HG02973 (cell line): ENCODE results near the gene SASH1.

ENCODE experiments used
- ATAC-seq: cut with Tn5 transposase; IDR thresholded peaks from one replicate; pipeline ENCODE4 v1.9.1; 2021; ENCODE audit warnings: moderate library complexity; ENCODE audit not compliant: unreplicated experiment

SASH1 gene

DNA sequence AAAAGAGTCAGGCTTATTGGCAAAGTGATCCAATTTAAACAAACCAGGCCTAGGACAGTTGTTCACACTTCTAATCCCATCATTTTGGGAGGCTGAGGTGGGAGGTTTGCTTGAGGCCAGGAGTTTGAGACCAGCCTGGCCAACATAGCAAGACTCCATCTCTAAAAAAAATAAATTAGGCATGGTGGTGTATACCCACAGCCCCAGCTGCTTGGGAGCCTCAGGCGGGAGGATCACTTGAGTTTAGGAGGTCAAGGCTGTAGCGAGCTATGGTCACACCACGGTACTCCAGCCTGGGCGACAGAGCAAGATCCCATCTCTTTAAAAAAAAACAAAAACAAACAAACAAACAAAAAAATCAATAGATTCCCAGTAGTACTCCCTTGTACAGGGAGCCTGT lies 86.8 kb downstream of the SASH1 start:
- no peak for ATAC-seq

DNA sequence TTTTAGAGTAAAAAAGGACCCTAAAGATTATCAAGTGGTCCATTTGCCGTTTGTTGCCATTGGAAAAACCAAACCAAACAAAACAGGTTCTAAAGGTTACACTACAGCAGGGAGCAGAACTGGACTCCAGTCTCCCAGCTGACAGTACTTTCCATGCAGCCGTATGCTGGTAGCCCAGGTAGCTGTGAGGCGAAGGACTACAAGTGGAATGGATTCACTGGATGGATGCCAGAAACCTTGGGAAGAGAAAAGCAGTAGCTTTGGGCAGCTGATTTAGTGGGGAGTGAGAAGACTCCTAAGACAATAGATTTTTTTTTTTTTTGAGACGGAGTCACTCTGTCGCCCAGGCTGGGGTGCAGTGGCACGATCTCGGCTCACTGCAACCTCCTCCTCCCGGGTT lies 88.3 kb downstream of the SASH1 start:
- no peak for ATAC-seq

DNA sequence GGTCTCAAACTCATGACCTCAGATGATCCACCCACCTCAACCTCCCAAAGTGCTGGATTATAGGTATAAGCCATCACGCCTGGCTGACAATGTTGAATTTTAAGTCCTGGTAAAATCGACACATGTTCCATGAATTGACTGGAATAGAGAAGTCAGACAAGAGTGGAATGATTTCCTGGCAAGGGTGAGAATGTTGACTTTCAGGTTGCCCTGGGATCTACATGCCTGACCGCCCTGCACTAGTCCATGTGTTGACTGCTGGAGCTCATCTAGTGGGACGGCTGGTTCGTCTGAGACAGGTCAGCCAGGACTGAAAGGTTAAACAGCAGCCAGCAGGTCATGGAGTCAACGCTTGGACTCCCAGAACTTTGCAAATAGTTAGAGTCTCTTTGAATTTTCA lies 88.8 kb downstream of the SASH1 start:
- ATAC-seq, result no peak

DNA sequence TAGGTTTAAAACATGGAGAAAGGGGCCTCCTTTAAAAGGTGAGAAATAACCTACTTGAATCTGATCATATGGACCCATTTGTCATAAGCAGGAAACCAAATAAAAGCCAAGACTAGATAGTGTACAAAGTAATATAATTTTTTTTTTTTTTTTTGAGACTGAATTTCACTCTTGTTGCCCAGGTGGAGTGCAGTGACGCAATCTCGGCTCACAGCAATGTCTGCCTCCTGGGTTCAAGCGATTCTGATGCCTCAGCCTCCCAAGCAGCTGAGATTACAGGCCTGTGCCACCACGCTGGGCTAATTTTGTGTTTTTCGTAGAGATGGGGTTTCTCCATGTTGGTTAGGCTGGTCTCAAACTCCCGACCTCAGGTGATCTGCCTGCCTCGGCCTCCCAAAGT lies 89.2 kb downstream of the SASH1 start:
- ATAC-seq, result no peak

DNA sequence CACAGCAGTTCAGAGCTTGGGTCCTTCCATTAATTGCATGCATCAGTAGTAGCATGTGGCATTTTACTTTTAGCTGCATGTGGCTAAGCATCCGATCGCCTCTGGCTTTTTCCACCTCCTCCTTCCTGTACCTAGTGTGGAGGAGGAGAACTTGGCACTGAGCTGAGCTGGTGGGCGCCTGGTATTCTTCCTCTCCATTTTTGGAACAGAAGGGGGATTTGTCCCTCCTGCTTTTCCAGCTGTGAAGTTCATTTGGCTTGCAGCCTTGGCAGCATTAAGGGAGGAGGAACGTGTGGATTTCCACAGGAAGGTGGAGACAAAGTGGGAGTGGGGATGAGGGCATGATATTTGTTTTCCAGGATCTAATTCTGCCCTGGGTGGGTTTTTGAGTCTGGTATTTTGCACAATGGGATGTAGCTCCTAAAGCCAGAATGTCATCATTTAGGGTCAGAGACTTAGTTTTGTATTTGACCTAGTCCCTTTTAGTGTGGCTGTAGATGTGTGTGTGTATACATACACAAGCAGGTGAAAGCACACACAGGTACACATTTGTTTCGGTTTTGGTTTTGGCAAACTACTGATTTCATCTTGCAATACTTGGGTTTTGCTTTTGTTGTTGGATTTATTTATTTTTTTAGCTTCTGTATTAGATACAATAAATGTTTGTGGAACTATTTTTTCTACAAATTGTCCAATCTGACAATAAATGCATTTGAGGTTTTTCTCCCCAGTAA lies 90.0 kb downstream of the SASH1 start:
- no peak for ATAC-seq

- no peak for ATAC-seq
These were observed 92.7 kb downstream of the SASH1 start for GRCh38 chr6:148435386-148435785.

GRCh38 chr6:148436466-148436865 lies 93.8 kb downstream of the SASH1 start:
- ATAC-seq, result no peak

GRCh38 chr6:148438632-148439031 lies 96.0 kb downstream of the SASH1 start:
- no peak for ATAC-seq

- no peak for ATAC-seq
These were observed 97.4 kb downstream of the SASH1 start for GRCh38 chr6:148440016-148440415.

DNA sequence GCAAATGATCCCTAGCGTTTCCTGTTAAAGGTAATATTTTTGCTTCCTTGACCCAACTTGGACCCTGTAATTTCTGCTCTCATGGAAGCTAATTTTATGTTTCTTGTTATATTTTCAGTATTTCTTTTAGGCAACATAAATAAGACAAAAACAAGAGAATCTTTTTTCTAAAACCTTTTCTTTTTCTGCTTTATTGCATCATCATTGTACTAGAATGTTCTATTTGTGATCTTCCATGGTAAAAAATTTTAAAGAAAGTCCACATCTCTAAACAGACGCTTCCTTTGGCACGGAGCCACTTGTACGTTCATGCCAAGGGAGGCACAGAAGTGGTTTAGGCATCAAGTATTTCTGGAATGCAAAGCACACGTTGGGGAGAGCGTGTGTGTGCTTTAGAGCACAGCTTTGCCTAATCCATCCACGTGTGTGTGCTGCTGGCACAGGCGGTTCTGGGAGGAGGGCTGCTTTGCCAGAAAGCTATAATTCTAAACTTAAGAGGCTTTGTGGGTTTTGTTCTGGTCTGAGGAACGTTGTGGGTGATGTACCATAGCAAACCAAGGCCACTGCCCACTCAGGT lies 98.3 kb downstream of the SASH1 start:
- ATAC-seq, result no peak

GRCh38 chr6:148441454-148441911 lies 98.8 kb downstream of the SASH1 start:
- ATAC-seq, result peak; percentile 51

- ATAC-seq, result no peak
These were observed 101.3 kb downstream of the SASH1 start for GRCh38 chr6:148443798-148444560.

DNA sequence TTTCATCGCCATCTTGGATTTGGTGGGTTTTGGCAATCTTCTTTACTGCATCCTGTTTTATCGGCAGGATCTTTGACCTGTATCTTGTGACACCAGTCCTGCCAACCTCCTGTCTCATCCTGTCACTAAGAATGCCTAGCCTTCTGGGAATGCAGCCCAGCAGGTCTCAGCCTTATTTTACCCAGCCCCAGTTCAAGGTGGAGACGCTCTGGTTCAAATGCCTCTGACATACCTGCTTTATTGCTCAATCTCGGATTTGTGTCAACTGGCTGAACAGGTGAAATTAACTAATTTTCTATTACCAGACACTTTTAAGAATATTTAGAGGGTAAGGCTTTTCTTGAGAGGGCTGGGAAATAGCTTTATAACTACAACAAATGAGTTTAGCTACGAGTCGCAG lies 102.5 kb downstream of the SASH1 start:
- ATAC-seq, result no peak

- ATAC-seq, result no peak
These were observed 103.0 kb downstream of the SASH1 start for GRCh38 chr6:148445620-148446019.

DNA sequence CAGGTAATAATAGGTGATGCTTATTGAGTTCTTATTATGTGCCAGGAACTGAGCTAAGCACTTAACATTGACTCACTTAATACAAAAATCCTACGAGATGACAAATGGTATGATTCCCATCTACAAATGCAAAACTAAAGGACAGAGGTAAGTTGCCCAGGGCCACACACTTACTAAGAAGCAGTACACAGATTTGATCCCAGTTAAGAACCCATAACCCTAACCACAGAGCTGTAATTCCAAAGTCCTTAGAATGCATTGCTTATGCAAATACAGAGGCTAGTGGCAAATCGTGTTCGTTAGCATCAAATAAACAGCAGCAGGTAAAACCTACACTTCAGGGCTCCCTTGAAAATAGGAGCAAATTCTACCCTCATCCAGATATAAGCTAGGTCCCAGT lies 104.0 kb downstream of the SASH1 start:
- no peak for ATAC-seq

- no peak for ATAC-seq
These were observed 105.0 kb downstream of the SASH1 start for GRCh38 chr6:148447521-148448230.

DNA sequence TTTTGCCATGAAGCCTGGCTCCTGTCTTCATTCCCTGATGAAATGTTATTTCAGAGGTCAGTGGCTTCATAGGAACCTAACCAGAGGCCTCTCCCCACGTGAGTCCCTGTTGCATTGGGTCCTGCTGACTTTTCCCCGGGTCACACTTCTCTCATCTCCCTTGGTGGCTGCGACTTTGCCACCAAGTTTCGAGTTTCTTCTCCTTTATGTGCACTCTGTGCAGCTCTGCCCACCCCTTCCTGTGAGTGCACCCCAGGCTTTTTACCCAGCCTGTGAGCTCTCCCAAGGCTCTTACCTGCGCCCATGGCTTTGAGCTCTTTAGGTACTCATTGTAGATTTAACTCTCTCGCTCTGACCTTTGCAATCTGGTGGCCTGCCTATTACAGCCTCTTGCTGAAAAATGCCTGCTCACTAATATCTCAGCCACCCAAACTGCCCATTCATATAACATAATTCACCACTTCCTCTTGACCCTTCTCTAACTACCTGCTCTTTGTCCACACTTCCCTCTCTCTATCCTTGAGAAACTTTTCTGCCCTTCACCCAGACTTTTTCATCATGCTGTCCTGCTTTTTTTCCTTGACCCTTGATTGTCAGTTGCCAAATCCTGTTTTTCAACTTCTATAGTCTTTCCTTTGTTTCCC lies 105.9 kb downstream of the SASH1 start:
- no peak for ATAC-seq

DNA sequence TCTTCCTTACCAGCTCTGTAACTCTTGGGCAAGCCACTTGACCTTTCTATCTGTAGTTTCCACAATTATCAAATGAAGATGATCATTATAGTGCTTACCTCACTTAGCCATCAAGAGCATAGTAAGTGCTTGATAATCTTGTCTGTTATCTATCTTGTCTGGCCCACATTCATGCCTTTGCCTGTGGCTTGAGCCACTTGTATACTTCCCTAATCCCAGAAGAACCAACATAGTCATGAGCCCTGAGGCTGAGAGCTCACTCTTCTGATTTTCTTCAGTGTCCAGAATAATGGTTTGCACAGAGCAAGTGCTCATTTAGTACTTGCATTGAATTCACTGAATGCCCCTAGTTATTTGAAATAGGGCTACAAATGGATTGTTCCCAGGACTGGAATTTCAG lies 108.2 kb downstream of the SASH1 start:
- no peak for ATAC-seq

GRCh38 chr6:148451690-148452089 lies 109.1 kb downstream of the SASH1 start:
- no peak for ATAC-seq

GRCh38 chr6:148452876-148453275 lies 110.2 kb downstream of the SASH1 start:
- ATAC-seq, result no peak

DNA sequence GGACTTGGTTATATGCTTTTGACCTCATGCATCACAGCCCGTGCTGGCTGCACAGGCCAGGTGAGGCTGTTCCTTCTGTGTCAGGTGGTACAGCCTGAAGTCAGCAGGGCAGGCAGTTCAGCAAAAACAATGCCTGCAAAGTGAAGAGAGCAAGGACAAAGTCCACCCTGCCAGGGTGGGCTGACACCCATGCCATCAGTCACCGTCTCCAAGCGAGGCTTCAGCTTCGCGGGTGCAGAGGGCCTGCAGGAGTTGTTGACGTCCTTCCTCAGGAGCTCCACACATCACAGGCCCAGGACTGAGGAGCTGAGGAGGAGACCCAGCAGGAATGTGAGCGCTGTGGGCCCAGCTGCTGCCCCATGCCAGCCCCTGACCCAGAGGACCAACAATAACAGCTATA lies 111.3 kb downstream of the SASH1 start:
- no peak for ATAC-seq
